ENCODE data around the gene FNTB. TPM values are rescaled to one million over a fixed set of nuclear protein-coding genes. Genes with fewer than 3 reads are reported as not detected.

FNTB gene
- total RNA-seq, 2 donors from 2014 or later = 17.2 to 21.3 TPM

- H3K9me3 ChIP-seq (ENCODE audit: control insufficient read depth, low read length) = no peaks in the 10 kb centered on the region
- H3K27ac ChIP-seq (ENCODE audit: low read depth, low read length) = no peak overlapping the region
- no peaks in the 10 kb centered on the region for H3K36me3 ChIP-seq (ENCODE audit: control insufficient read depth, insufficient read depth, low read length)
- WGBS, 2 experiments (ENCODE audit: insufficient coverage in 1 of 2, insufficient read length in 1 of 2) = 0 to 2% methylated on average over 10 to 28 of the region's 31 CpGs
- H3K36me3 Mint-ChIP-seq (ENCODE audit: low read depth) = peaks cover 10% of the 10 kb centered on the region
- TF ChIP-seq CTCF (conservative IDR thresholded peaks at IDR 0.05) = no peak
- no peaks in the 10 kb centered on the region for H3K27me3 ChIP-seq (ENCODE audit: control insufficient read depth, insufficient read depth, low read length, poor library complexity, severe bottlenecking)
- H3K4me3 ChIP-seq (ENCODE audit: low read length) = peak overlapping the region; percentile 83
- peaks cover 12% of the 10 kb centered on the region for H3K4me1 ChIP-seq (ENCODE audit: control insufficient read depth, insufficient read depth, low read length)
- DNase-seq = peak; percentile 66
- H3K4me1 Mint-ChIP-seq = peaks cover 36% of the 10 kb centered on the region
- peak overlapping the region; percentile 30 for H3K9ac ChIP-seq (ENCODE audit: extremely low read depth, low read length, poor library complexity, severe bottlenecking)
- peaks cover 2% of the 10 kb centered on the region for H3K27me3 Mint-ChIP-seq (ENCODE audit: insufficient read depth)
- H3K27ac Mint-ChIP-seq = no peak overlapping the region
- H3K9me3 Mint-ChIP-seq = no peaks in the 10 kb centered on the region
- peak overlapping the region; percentile 76 for H3K4me3 Mint-ChIP-seq
These were observed 15.2 kb upstream of the FNTB start for GRCh38 chr14:64971491-64971942.

DNA sequence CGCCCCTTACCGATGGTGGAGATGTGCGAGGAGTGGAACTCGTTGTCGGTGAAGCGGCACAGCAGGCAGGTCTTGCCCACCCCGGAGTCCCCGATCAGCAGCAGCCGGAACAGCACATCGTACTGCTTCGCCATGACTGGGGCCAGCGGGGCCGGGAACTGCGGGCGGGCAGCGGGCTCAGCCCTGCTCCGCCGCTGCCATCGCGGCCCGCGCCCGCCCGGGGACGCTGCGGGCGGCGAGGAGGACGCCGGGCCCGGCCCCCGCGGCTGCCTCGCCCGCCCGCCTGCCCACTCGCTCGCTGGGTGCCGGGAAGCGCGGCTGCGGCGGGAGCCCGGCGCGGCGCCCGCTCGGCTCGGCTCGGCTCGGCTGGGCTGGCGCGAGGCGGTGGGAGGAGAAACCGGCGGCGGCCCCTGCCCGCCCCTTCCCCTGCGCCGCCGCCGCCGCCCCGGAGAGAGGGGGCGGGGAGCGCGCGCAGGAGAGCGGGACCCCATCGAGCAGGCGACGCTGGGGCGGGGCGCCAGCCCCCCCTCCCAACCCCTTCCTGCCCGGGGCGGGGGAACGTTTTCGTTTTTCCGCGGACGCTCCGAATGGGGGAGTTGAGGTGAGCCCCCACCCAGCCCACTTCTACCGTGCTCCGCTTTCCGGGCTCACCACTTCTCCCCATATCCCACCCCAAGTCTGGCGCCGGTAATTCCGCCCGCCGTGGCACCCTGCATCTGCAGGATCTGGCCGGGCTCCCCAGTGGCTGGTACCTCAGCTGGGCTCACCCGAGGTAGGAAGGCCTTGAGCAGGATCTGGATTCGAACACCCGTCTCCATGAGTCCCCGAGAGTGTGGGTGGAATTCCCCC is 14.5 kb upstream of the FNTB start, which contains the start of gene RAB15:
TSS of gene RAB15 (minus strand) at position 394 of the 849 bp plus-strand sequence. CDS start at position 134, 260 bp downstream.
- peak within 1 kb of the TSS; percentile 76 for H3K4me3 Mint-ChIP-seq
- peak within 1 kb of the TSS; percentile 75 for H3K27ac Mint-ChIP-seq
- H3K36me3 ChIP-seq (ENCODE audit: control insufficient read depth, insufficient read depth, low read length) = no peaks in the 10 kb centered on the region
- peak; percentile 73 for DNase-seq
- H3K27me3 Mint-ChIP-seq (ENCODE audit: insufficient read depth) = peaks cover 2% of the 10 kb centered on the region
- H3K27me3 ChIP-seq (ENCODE audit: control insufficient read depth, insufficient read depth, low read length, poor library complexity, severe bottlenecking) = no peaks in the 10 kb centered on the region
- no peaks in the 10 kb centered on the region for H3K9me3 ChIP-seq (ENCODE audit: control insufficient read depth, low read length)
- H3K4me1 Mint-ChIP-seq = peaks cover 36% of the 10 kb centered on the region
- no peaks in the 10 kb centered on the region for H3K9me3 Mint-ChIP-seq
- 2 to 9% methylated on average over 18 to 92 of the region's 96 CpGs for WGBS, 2 experiments (ENCODE audit: insufficient coverage in 1 of 2, insufficient read length in 1 of 2)
- no peak within 1 kb of the TSS for H3K27ac ChIP-seq (ENCODE audit: low read depth, low read length)
- TF ChIP-seq CTCF (conservative IDR thresholded peaks at IDR 0.05) = no peak
- H3K36me3 Mint-ChIP-seq (ENCODE audit: low read depth) = peaks cover 10% of the 10 kb centered on the region
- peak within 1 kb of the TSS; percentile 30 for H3K9ac ChIP-seq (ENCODE audit: extremely low read depth, low read length, poor library complexity, severe bottlenecking)
- peaks cover 12% of the 10 kb centered on the region for H3K4me1 ChIP-seq (ENCODE audit: control insufficient read depth, insufficient read depth, low read length)
- peak within 1 kb of the TSS; percentile 83 for H3K4me3 ChIP-seq (ENCODE audit: low read length)

DNA sequence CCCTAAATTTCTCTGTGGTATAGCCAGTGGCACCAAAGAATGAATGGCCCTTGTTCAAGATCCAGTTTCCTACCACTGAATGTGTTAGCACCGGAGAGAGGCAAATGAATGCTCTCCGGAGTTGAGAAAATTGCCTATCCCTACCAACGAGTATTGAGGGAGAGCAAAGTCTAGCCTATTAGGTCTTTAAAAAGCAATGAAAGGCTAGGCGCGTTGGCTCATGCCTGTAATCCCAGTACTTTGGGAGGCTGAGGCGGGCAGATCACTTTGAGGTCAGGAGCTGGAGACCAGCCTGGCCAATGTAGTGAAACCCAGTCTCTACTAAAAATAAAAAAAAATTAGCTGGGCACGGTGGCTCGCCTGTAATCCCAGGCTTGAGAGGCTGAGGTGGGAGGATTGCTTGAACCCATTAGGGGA is 13.7 kb upstream of the FNTB start:
- H3K36me3 ChIP-seq (ENCODE audit: control insufficient read depth, insufficient read depth, low read length) = no peaks in the 10 kb centered on the region
- no peak for DNase-seq
- Mint-ChIP-seq H3K27ac (no peak overlapping the region), H3K4me1 (peaks cover 38% of the 10 kb centered on the region), H3K36me3 (ENCODE audit: low read depth) (peaks cover 4% of the 10 kb centered on the region), H3K4me3 (peak overlapping the region; percentile 76), H3K9me3 (no peaks in the 10 kb centered on the region), H3K27me3 (ENCODE audit: insufficient read depth) (peaks cover 2% of the 10 kb centered on the region)
- H3K4me3 ChIP-seq (ENCODE audit: low read length) = peak overlapping the region; percentile 78
- 83 to 88% methylated on average over 8 of the region's 8 CpGs for WGBS, 2 experiments (ENCODE audit: insufficient coverage in 1 of 2, insufficient read length in 1 of 2)
- H3K4me1 ChIP-seq (ENCODE audit: control insufficient read depth, insufficient read depth, low read length) = peaks cover 12% of the 10 kb centered on the region
- H3K27ac ChIP-seq (ENCODE audit: low read depth, low read length) = no peak overlapping the region
- TF ChIP-seq CTCF (conservative IDR thresholded peaks at IDR 0.05) = no peak
- no peak overlapping the region for H3K9ac ChIP-seq (ENCODE audit: extremely low read depth, low read length, poor library complexity, severe bottlenecking)
- no peaks in the 10 kb centered on the region for H3K27me3 ChIP-seq (ENCODE audit: control insufficient read depth, insufficient read depth, low read length, poor library complexity, severe bottlenecking)
- H3K9me3 ChIP-seq (ENCODE audit: control insufficient read depth, low read length) = no peaks in the 10 kb centered on the region

All from endodermal cell (in vitro differentiated cells).